ENCODE results near the gene SHROOM3. TPM values are rescaled to one million over a fixed set of nuclear protein-coding genes. Genes with fewer than 3 reads are reported as not detected.

Gene SHROOM3
- total and polyA plus RNA-seq, 12 donors = 1.1 to 16.2 (median 8.8) TPM

DNA sequence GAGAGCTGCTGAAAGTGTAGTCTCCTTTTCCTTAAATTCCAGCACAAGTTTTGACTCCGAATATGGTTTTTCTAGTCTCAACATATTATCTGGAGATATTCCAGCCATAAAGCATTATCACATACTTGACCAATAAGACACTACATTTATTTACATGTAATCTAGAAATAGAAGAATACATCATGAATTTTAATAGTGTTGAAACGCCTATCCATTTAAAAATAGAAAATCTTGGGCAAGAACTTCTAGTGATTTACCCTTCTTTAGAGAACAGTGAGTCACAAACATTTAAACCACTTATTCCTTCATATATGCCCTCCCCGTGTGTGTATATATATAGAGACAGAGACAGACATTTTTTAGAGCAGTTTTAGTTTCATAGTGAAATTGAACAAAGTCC, 301.4 kb downstream of the SHROOM3 start:
- Histone ChIP-seq H3K4me1 (replicated peaks in 1 of 2) (peaks cover 3 to 16% of the 10 kb centered on the region in 2 donors), H3K4me3 (no peak overlapping the region), H3K27ac (no peak overlapping the region), H3K36me3 (replicated peaks in 1 of 2) (no peaks in the 10 kb centered on the region), H3K9me3 (replicated peaks in 1 of 3) (no peaks in the 10 kb centered on the region), H3K27me3 (no peaks in the 10 kb centered on the region)
- WGBS, 4 donors = 67 to 76% (median 71%) methylated on average over 3 of the region's 3 CpGs
- intact Hi-C loops (cut with DNase I) = no loop called here
- no peak for DNase-seq
- no peak for TF ChIP-seq POLR2A (IDR thresholded peaks at IDR 0.05)
- TF ChIP-seq, protein P1, sequence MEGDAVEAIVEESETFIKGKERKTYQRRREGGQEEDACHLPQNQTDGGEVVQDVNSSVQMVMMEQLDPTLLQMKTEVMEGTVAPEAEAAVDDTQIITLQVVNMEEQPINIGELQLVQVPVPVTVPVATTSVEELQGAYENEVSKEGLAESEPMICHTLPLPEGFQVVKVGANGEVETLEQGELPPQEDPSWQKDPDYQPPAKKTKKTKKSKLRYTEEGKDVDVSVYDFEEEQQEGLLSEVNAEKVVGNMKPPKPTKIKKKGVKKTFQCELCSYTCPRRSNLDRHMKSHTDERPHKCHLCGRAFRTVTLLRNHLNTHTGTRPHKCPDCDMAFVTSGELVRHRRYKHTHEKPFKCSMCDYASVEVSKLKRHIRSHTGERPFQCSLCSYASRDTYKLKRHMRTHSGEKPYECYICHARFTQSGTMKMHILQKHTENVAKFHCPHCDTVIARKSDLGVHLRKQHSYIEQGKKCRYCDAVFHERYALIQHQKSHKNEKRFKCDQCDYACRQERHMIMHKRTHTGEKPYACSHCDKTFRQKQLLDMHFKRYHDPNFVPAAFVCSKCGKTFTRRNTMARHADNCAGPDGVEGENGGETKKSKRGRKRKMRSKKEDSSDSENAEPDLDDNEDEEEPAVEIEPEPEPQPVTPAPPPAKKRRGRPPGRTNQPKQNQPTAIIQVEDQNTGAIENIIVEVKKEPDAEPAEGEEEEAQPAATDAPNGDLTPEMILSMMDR (IDR thresholded peaks at IDR 0.05) = no peak

DNA sequence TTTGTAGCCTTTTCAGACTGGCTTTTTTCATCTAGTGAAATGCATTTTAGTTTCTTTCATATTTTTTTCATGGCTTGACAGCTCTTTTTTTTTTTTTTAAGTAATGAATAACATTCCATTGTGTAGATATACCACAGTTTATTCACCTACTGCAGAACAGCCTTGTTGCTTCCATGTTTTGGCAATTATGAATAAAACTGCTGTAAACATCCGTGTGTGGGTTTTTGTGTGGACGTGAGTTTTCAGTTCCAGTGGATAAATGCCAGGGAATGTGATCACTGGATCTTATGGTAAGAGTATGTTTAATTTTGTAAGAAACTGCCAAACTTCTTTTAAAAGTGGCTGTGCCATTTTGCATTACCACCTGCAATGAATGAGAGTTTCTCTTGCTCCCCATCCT, 302.2 kb downstream of the SHROOM3 start:
- DNase-seq = no peak
- no peaks in the 10 kb centered on the region for H3K27me3 ChIP-seq
- H3K9me3 ChIP-seq (replicated peaks in 1 of 3) = no peaks in the 10 kb centered on the region
- intact Hi-C loops (cut with DNase I) = no loop called here
- 76 to 95% (median 85%) methylated on average over 2 of the region's 2 CpGs for WGBS, 4 donors
- H3K27ac ChIP-seq = no peak overlapping the region
- TF ChIP-seq, protein P1 (IDR thresholded peaks at IDR 0.05) = no peak
- no peak for TF ChIP-seq POLR2A (IDR thresholded peaks at IDR 0.05)
- no peaks in the 10 kb centered on the region for H3K36me3 ChIP-seq (replicated peaks in 1 of 2)
- H3K4me3 ChIP-seq = no peak overlapping the region
- H3K4me1 ChIP-seq (replicated peaks in 1 of 2) = peaks cover 3 to 16% of the 10 kb centered on the region in 2 donors

DNA sequence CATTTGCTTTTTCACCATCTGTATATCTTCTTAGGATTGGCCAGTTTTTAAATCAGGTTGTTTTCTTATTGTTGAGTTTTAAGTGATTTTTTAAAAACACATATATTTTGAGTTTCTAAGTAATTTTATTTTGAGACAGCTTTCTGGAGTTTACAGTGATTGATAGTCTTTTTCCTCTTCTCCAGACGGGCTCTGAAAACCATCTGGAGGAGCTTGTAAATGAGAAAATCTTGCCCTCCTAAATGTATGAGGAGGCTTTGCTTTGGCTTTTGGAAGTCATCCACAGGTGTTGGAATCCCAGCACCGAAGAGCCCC, 302.7 kb downstream of the SHROOM3 start:
- H3K4me1 ChIP-seq (replicated peaks in 1 of 2) = peaks cover 3 to 16% of the 10 kb centered on the region in 2 donors
- peak overlapping the region in 3 of 5 donors; percentile 9 to 68 (median 47) for H3K27ac ChIP-seq
- no peak for DNase-seq
- TF ChIP-seq POLR2A (IDR thresholded peaks at IDR 0.05) = no peak
- TF ChIP-seq, protein P1 (IDR thresholded peaks at IDR 0.05) = no peak
- no peaks in the 10 kb centered on the region for H3K36me3 ChIP-seq (replicated peaks in 1 of 2)
- H3K27me3 ChIP-seq = no peaks in the 10 kb centered on the region
- H3K4me3 ChIP-seq = no peak overlapping the region
- H3K9me3 ChIP-seq (replicated peaks in 1 of 3) = no peaks in the 10 kb centered on the region
- 16 to 22% (median 18%) methylated on average over 2 of the region's 2 CpGs for WGBS, 4 donors
- intact Hi-C loops (cut with DNase I) = no loop called here

DNA sequence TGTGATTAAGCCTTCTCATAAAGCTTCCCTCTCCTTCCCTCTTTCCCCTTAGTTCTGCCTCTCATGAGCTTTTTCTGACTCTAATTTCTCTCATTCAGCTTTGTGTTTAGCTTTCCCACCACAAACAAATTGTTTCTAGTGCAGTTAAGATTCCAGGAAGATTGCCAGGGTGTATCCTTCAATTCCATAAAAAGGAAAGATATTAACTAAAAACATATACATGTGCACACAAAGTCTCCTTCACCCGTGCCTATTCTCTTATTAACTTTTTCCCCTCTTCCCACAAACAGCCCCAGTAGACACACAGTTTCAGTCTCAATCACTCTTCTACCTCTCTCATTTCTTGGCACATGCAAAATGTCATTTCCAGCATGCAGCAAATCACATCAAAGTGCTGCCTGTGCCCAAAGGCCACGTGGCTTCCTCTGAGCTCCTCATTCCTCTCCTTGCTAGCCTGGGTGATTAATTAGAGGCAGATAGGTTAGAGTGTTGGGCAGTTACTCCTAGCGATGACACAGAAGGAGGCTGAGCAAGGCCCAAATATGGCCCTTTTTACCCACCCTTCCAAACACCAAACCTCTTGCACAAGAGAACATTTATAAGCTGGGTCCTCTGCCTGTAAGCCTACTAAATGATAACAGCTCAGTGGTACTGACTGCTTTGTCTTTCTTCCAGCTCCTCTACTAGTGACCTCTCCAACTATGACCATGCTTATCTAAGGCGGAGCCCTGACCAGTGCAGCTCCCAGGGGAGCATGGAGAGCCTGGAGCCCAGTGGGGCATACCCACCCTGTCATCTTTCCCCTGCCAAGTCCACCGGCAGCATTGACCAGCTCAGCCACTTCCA, 303.3 kb downstream of the SHROOM3 start:
- WGBS, 4 donors = 30 to 47% (median 44%) methylated on average over 4 to 5 of the region's 5 CpGs
- H3K9me3 ChIP-seq (replicated peaks in 1 of 3) = no peaks in the 10 kb centered on the region
- no peak overlapping the region for H3K4me3 ChIP-seq
- intact Hi-C loops (cut with DNase I) = no loop called here
- H3K27ac ChIP-seq = peak overlapping the region in 4 of 5 donors; percentile 9 to 68 (median 35)
- H3K4me1 ChIP-seq (replicated peaks in 1 of 2) = peaks cover 3 to 16% of the 10 kb centered on the region in 2 donors
- peak; percentile 32 to 86 (median 73) for DNase-seq
- no peak for TF ChIP-seq POLR2A (IDR thresholded peaks at IDR 0.05)
- TF ChIP-seq, protein P1 (IDR thresholded peaks at IDR 0.05) = no peak
- no peaks in the 10 kb centered on the region for H3K36me3 ChIP-seq (replicated peaks in 1 of 2)
- no peaks in the 10 kb centered on the region for H3K27me3 ChIP-seq

Data from adrenal gland (tissue), 12 donors.